ENCODE measurements around the gene SYK.

Gene SYK

GRCh38 chr9:90929626-90930025, 128.0 kb downstream of the SYK start:
- TF ChIP-seq CTCF (IDR thresholded peaks at IDR 0.05; ENCODE audit: insufficient read depth, low read depth, low read length, missing control alignments), result no peak
- DNase-seq (ENCODE audit: low read depth), result no peak
- no peak overlapping the region for H3K4me3 ChIP-seq (ENCODE audit: low read depth, low read length)

- no peak overlapping the region for H3K4me3 ChIP-seq (ENCODE audit: low read depth, low read length)
- no peak for TF ChIP-seq CTCF (IDR thresholded peaks at IDR 0.05; ENCODE audit: insufficient read depth, low read depth, low read length, missing control alignments)
- DNase-seq (ENCODE audit: low read depth), result no peak
These were observed 131.8 kb downstream of the SYK start for GRCh38 chr9:90933468-90933867.

- no peak for TF ChIP-seq CTCF (IDR thresholded peaks at IDR 0.05; ENCODE audit: insufficient read depth, low read depth, low read length, missing control alignments)
- DNase-seq (ENCODE audit: low read depth), result no peak
These were observed 137.7 kb downstream of the SYK start for GRCh38 chr9:90939351-90939750.

GRCh38 chr9:90940280-90940679, 138.7 kb downstream of the SYK start:
- no peak overlapping the region for H3K4me3 ChIP-seq (ENCODE audit: low read depth, low read length)
- no peak for TF ChIP-seq CTCF (IDR thresholded peaks at IDR 0.05; ENCODE audit: insufficient read depth, low read depth, low read length, missing control alignments)
- peak; percentile 51 for DNase-seq (ENCODE audit: low read depth)

More at GRCh38 chr9:90939351-90939750, 137.7 kb downstream of the SYK start:
- H3K4me3 ChIP-seq (ENCODE audit: low read depth, low read length), result no peak overlapping the region

- no peak for DNase-seq (ENCODE audit: low read depth)
- no peak for TF ChIP-seq CTCF (IDR thresholded peaks at IDR 0.05; ENCODE audit: insufficient read depth, low read depth, low read length, missing control alignments)
- no peak overlapping the region for H3K4me3 ChIP-seq (ENCODE audit: low read depth, low read length)
These were observed 140.0 kb downstream of the SYK start for GRCh38 chr9:90941661-90942060.

GRCh38 chr9:90942555-90942954, 140.9 kb downstream of the SYK start:
- TF ChIP-seq CTCF (IDR thresholded peaks at IDR 0.05; ENCODE audit: insufficient read depth, low read depth, low read length, missing control alignments), result no peak
- peak; percentile 85 for DNase-seq (ENCODE audit: low read depth)
- no peak overlapping the region for H3K4me3 ChIP-seq (ENCODE audit: low read depth, low read length)

- DNase-seq (ENCODE audit: low read depth), result peak; percentile 47
- no peak overlapping the region for H3K4me3 ChIP-seq (ENCODE audit: low read depth, low read length)
- TF ChIP-seq CTCF (IDR thresholded peaks at IDR 0.05; ENCODE audit: insufficient read depth, low read depth, low read length, missing control alignments), result no peak
These were observed 141.7 kb downstream of the SYK start for GRCh38 chr9:90943341-90943740.

Measured in GM12865 (cell line).